Smooth muscle cell of bladder (primary cell): ENCODE data around the gene SALL4. TPM values are rescaled to one million over a fixed set of nuclear protein-coding genes. Genes with fewer than 3 reads are reported as not detected.

Source experiments
- total RNA-seq: library from RNA; depleted of rRNA; stranded (reverse); fragments of >200 nt; gene quantifications from 2 replicates; pipeline ENCODE4 v1.2.3, GENCODE V29; 2014

Gene SALL4
- total RNA-seq, result 0.28 and 0.43 TPM in 2 replicates

GRCh38 chr20:51802170-51802751 is at the start of gene SALL4:
Gene SALL4 (minus strand): TSS chr20:51802521. CDS start chr20:51802408, 113 bp downstream.

DNA sequence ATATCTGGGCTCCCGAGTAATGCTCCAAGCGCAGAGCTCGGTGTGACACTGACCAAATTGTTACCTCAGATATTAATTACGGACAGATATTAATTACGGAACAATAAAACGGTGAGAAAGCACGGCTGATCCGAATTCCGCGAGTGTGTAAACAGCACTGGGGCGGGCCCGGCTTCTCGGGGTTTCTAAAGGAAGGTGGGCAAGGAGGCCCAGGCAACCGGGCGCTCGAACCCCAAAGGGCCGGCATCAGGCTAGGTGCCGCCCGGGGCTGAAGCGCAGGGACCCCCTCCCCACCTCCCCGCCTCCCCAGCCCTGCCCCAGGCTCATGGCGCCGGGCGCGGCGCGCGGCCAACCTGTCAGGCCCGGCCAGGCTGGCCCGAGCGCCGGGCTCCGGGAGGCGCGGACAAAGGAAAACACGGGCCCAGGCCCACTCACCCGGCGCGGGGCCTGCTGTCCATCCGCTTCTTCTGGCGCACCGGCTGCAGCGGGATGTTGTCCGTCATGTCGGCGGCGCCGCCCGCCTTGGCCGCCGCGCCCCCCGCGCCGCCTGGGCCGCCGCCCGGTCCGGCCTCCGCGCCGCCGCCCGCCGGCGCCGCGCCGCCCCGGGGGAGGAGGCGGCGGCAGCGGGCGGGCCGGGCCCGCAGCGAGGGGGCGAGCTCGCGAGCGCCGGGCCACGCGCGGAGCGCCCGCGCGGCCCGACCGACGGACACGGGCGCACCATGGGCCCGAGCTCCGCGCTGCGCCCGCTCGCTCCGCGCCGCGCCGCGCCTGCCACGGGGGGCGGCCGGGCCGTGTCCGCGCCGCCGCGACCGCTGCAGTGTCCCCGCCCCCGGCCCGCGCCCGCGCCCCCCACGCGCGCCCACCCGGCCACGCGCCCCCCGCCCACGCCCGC is 34.2 kb downstream of the SALL4 start, which contains the start of gene ATP9A:
Gene ATP9A (minus strand): TSS at position 524 of the 892 bp plus-strand sequence. CDS start 21 bp downstream, at position 503.

Other genes with a start within 250 kb of the SALL4 start
- 24.0 and 36.0 TPM in 2 replicates for gene ATP9A, start 34.1 kb downstream of the SALL4 start, total RNA-seq